CD14-positive monocyte (primary cell): Measurements from ENCODE around the gene TDRD7. TPM values are rescaled to one million over a fixed set of nuclear protein-coding genes. Genes with fewer than 3 reads are reported as not detected.

ENCODE experiments used
- DNase-seq, 3 donors: peaks; one replicate each; pipeline ENCODE4 v3.0.0-alpha.2; 2011 to 2022
- H2AFZ ChIP-seq: 2 replicates; pipeline ENCODE4 v1.6.0; 2012; ENCODE audit warnings: mild to moderate bottlenecking, low read depth, low read length, inconsistent platforms; ENCODE audit not compliant: insufficient read depth, poor library complexity, severe bottlenecking
- H3K27ac ChIP-seq, 2 donors: 1 replicate in 1 of 2; 2 replicates in 1 of 2; pipeline ENCODE4 v1.5.1; 2012 to 2013; ENCODE audit warnings: low read length in 2 of 2, control low read depth in 1 of 2, inconsistent platforms in 1 of 2, low read depth in 1 of 2, mild to moderate bottlenecking in 1 of 2
- H3K27me3 ChIP-seq, 2 donors: one replicate each; pipeline versions ENCODE4 v1.6.0 to v1.6.1; 2011 to 2013; ENCODE audit warnings: low read length in 2 of 2; ENCODE audit not compliant: control insufficient read depth in 2 of 2, insufficient read depth in 2 of 2
- H3K36me3 ChIP-seq, 2 donors: replicated peaks in 1 of 2; 1 replicate in 1 of 2; 2 replicates in 1 of 2; pipeline versions ENCODE4 v1.5.1 to v1.6.1; 2012 to 2013; ENCODE audit warnings: low read length in 2 of 2, control low read depth in 1 of 2, inconsistent platforms in 1 of 2, mild to moderate bottlenecking in 1 of 2; ENCODE audit not compliant: insufficient read depth in 2 of 2, control insufficient read depth in 1 of 2
- H3K4me1 ChIP-seq, 2 donors: 1 replicate in 1 of 2; 2 replicates in 1 of 2; pipeline versions ENCODE4 v1.5.1 to v1.6.1; 2012 to 2013; ENCODE audit warnings: low read length in 2 of 2, control low read depth in 1 of 2, inconsistent platforms in 1 of 2, mild to moderate bottlenecking in 1 of 2, moderate library complexity in 1 of 2; ENCODE audit not compliant: insufficient read depth in 2 of 2, control insufficient read depth in 1 of 2
- H3K4me2 ChIP-seq: replicated peaks from 2 replicates; pipeline ENCODE3; 2012; ENCODE audit warnings: low read length, moderate library complexity, mild to moderate bottlenecking; ENCODE audit not compliant: poor library complexity, severe bottlenecking; ENCODE audit errors: extremely low read depth
- H3K4me3 ChIP-seq, 3 experiments: fragments of 200-600 bp in 1 of 3; sonication (generic) in 1 of 3; replicated peaks in 1 of 3; 1 replicate in 2 of 3; 2 replicates in 1 of 3; pipeline ENCODE4 v1.5.1; 2011 to 2013; ENCODE audit warnings: low read length in 3 of 3, mild to moderate bottlenecking in 3 of 3, control low read depth in 2 of 3, low read depth in 2 of 3, inconsistent platforms in 1 of 3, moderate library complexity in 1 of 3
- H3K79me2 ChIP-seq: 2 replicates; pipeline ENCODE4 v1.6.0; 2012; ENCODE audit warnings: mild to moderate bottlenecking, control low read depth, inconsistent platforms, low read length, moderate library complexity; ENCODE audit not compliant: insufficient read depth
- H3K9ac ChIP-seq: 2 replicates; pipeline ENCODE4 v1.6.0; 2017; ENCODE audit warnings: low read length, mild to moderate bottlenecking; ENCODE audit not compliant: insufficient read depth, poor library complexity, severe bottlenecking
- H3K9me3 ChIP-seq, 2 donors: replicated peaks in 1 of 2; 1 replicate in 1 of 2; 2 replicates in 1 of 2; pipeline versions ENCODE4 v1.5.1 to v1.6.1; 2012 to 2013; ENCODE audit warnings: low read length in 2 of 2, control low read depth in 1 of 2; ENCODE audit not compliant: control insufficient read depth in 1 of 2, insufficient read depth in 1 of 2
- H4K20me1 ChIP-seq: 2 replicates; pipeline ENCODE4 v1.6.0; 2012; ENCODE audit warnings: mild to moderate bottlenecking, low read length, control low read depth, moderate library complexity; ENCODE audit not compliant: insufficient read depth
- H3K27ac Mint-ChIP-seq, 7 donors: one replicate each; pipeline ENCODE4 v1.8.0; 2020; ENCODE audit warnings: mild to moderate bottlenecking in 7 of 7, mixed read lengths in 7 of 7, moderate library complexity in 6 of 7, inconsistent platforms in 2 of 7
- H3K27me3 Mint-ChIP-seq, 3 donors: one replicate each; pipeline ENCODE4 v1.8.0; 2021 to 2022; ENCODE audit warnings: low read depth in 3 of 3, mild to moderate bottlenecking in 3 of 3, mixed read lengths in 3 of 3, moderate library complexity in 3 of 3, inconsistent platforms in 1 of 3
- H3K36me3 Mint-ChIP-seq, 2 donors: one replicate each; pipeline ENCODE4 v1.8.0; 2020; ENCODE audit warnings: mixed read lengths in 2 of 2, inconsistent platforms in 1 of 2, mild to moderate bottlenecking in 1 of 2
- H3K4me1 Mint-ChIP-seq: one replicate; pipeline ENCODE4 v1.8.0; 2020; ENCODE audit warnings: mild to moderate bottlenecking, mixed read lengths
- H3K4me3 Mint-ChIP-seq, 2 donors: one replicate each; pipeline ENCODE4 v1.8.0; 2020; ENCODE audit warnings: mild to moderate bottlenecking in 2 of 2, mixed read lengths in 2 of 2, moderate library complexity in 1 of 2
- H3K9me3 Mint-ChIP-seq, 7 donors: one replicate each; pipeline ENCODE4 v1.8.0; 2020 to 2022; ENCODE audit warnings: mixed read lengths in 7 of 7, mild to moderate bottlenecking in 6 of 7, moderate library complexity in 6 of 7, inconsistent platforms in 2 of 7
- CTCF ChIP-seq: fragments of 200-600 bp; IDR thresholded peaks from one replicate; pipeline ENCODE4 v1.8.0; 2022; ENCODE audit warnings: antibody characterized with exemption, mild to moderate bottlenecking
- WGBS: methylation state at CpG from one replicate; pipeline ENCODE4 v1.1.5; 2013; ENCODE audit warnings: missing lambda C conversion rate; ENCODE audit not compliant: insufficient coverage; 5-methylcytosine and 5-hydroxymethylcytosine counted together
- intact Hi-C, 2 donors: fragments of 100-400 bp; cut with micrococcal nuclease; formaldehyde crosslinking; loops; one replicate each; pipeline versions ENCODE4 v1.15.0 to v1.15.1; 2023
- polyA plus RNA-seq, 3 donors: library from polyadenylated mRNA; depleted of rRNA in 1 of 3; unstranded in 2 of 3; stranded (reverse) in 1 of 3; fragments of 300-500 nt in 2 of 3; fragments of >200 nt in 1 of 3; fragmentation: Illumina TruSeq in 2 of 3; gene quantifications; 1 replicate in 2 of 3; 2 replicates in 1 of 3; pipeline ENCODE4 v1.2.3, GENCODE V29; 2012 to 2021

TDRD7 gene
- polyA plus RNA-seq, 3 donors, result 8.1 to 12.0 (median 11.1) TPM

- H3K27ac ChIP-seq, result peak overlapping the region in 1 of 2 donors; percentile 20
- TF ChIP-seq CTCF, result no peak
- peaks cover 49 to 74% of the 10 kb centered on the region in 2 donors for H3K36me3 ChIP-seq
- H2AFZ ChIP-seq, result no peak overlapping the region
- intact Hi-C loops, result loop anchor here in 1 of 2 donors (10.0 kb wide), 1 partner anchor 133 kb away; no protein-coding TSS in a partner anchor
- peaks cover 4% of the 10 kb centered on the region for H3K79me2 ChIP-seq
- Mint-ChIP-seq H3K9me3 (no peaks in the 10 kb centered on the region), H3K36me3 (peaks cover 53 to 62% of the 10 kb centered on the region in 2 donors), H3K27me3 (no peaks in the 10 kb centered on the region), H3K27ac (no peak overlapping the region), H3K4me3 (no peak overlapping the region), H3K4me1 (peaks cover 9% of the 10 kb centered on the region)
- H3K9ac ChIP-seq, result no peak overlapping the region
- H3K9me3 ChIP-seq, result no peaks in the 10 kb centered on the region
- no peaks in the 10 kb centered on the region for H4K20me1 ChIP-seq
- H3K4me3 ChIP-seq, result no peak overlapping the region
- no CpG with 5 or more reads among the region's 3 CpGs for WGBS
- no peaks in the 10 kb centered on the region for H3K4me1 ChIP-seq
- H3K27me3 ChIP-seq, result no peaks in the 10 kb centered on the region
- no peak for DNase-seq
- no peak overlapping the region for H3K4me2 ChIP-seq
Measured at GRCh38 chr9:97462159-97462558, 50.3 kb downstream of the TDRD7 start.

- Histone ChIP-seq H3K79me2 (peaks cover 4% of the 10 kb centered on the region), H4K20me1 (no peaks in the 10 kb centered on the region), H3K4me2 (no peak overlapping the region), H3K27me3 (no peaks in the 10 kb centered on the region), H3K9ac (no peak overlapping the region), H3K4me3 (no peak overlapping the region), H3K9me3 (no peaks in the 10 kb centered on the region), H2AFZ (no peak overlapping the region), H3K27ac (no peak overlapping the region), H3K36me3 (peaks cover 55 to 81% of the 10 kb centered on the region in 2 donors), H3K4me1 (no peaks in the 10 kb centered on the region)
- Mint-ChIP-seq H3K36me3 (peaks cover 61 to 66% of the 10 kb centered on the region in 2 donors), H3K9me3 (no peaks in the 10 kb centered on the region), H3K4me1 (peaks cover 9% of the 10 kb centered on the region), H3K27me3 (no peaks in the 10 kb centered on the region), H3K27ac (peak overlapping the region in 1 of 7 donors; percentile 44), H3K4me3 (no peak overlapping the region)
- intact Hi-C loops, result loop anchor here in 1 of 2 donors (10.0 kb wide), 1 partner anchor 132 kb away; no protein-coding TSS in a partner anchor
- TF ChIP-seq CTCF, result no peak
- WGBS, result 100% methylated on average over 1 of the region's 1 CpG
- no peak for DNase-seq
Measured at GRCh38 chr9:97462914-97463313, 51.0 kb downstream of the TDRD7 start.
